CD4-positive, alpha-beta T cell treated with Interferon gamma for 1 hour (primary cell): ENCODE data around the gene NUAK2.
A peak's percentile ranks its signal among the peaks of the same experiment; 100 is the strongest.

Experiments
- DNase-seq: peaks from one replicate; pipeline ENCODE4 v3.0.0-alpha.2; 2020

The NUAK2 gene

GRCh38 chr1:205270764-205271163 is 50.8 kb downstream of the NUAK2 start:
- no peak for DNase-seq

GRCh38 chr1:205270271-205270670 is 51.3 kb downstream of the NUAK2 start:
- no peak for DNase-seq

DNA sequence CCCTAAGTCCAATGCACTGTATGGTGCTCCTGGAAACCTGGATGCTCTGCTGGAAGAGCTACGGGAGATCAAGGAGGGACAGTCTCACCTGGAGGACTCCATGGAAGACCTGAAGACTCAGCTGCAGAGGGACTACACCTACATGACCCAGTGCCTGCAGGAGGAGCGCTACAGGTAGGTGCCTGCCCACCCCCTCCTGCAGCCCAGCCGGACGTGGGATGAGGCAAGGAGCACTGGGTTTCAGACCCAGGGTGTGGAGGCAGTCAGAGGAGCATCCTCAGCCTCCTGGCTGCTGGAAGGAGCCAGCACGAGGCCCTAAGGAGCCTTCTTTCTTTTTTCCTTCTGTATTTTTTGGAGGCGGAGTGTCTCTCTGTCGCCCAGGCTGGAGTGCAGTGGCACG is 51.8 kb downstream of the NUAK2 start:
- DNase-seq = no peak

- DNase-seq = no peak
Measured at GRCh38 chr1:205268846-205269680, 52.5 kb downstream of the NUAK2 start.

- no peak for DNase-seq
Measured at GRCh38 chr1:205267306-205267902, 54.1 kb downstream of the NUAK2 start.

DNA sequence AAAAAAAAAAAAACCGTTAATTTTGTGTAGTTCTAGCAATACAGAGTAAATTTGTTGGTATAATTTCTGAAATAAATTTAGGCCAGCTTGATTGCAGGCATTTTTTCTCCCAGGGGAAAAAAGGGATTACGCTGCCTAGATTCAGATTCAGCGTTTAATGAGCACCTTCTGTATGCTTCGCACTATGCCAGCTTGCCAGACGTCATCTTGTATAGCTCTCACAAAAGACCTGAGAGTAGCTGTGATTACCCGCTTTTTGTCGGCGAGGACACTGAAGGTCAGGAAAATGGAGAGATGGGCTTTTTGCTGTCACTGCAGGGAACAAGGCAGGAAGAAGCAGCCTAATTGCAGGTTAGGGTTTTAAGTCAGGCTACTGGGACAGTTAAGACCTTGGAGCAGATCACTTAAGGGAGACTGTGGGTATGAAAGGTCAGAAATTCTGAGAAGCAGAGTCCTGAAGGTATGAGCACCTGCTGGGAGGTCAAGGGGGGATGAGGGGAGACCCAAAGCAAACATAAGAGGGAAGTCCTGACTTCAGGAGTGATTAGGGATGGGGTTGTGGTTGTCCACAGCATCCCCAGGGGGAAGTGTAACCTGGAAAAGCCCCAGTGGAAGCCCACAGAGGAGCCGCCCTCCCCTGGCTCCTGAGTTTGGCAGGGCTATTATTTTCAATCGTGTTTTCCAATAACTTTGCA is 54.8 kb downstream of the NUAK2 start:
- DNase-seq = no peak

- DNase-seq = no peak
Measured at GRCh38 chr1:205263580-205264190, 57.9 kb downstream of the NUAK2 start.

- DNase-seq = no peak
Measured at GRCh38 chr1:205262731-205263171, 58.8 kb downstream of the NUAK2 start.

DNA sequence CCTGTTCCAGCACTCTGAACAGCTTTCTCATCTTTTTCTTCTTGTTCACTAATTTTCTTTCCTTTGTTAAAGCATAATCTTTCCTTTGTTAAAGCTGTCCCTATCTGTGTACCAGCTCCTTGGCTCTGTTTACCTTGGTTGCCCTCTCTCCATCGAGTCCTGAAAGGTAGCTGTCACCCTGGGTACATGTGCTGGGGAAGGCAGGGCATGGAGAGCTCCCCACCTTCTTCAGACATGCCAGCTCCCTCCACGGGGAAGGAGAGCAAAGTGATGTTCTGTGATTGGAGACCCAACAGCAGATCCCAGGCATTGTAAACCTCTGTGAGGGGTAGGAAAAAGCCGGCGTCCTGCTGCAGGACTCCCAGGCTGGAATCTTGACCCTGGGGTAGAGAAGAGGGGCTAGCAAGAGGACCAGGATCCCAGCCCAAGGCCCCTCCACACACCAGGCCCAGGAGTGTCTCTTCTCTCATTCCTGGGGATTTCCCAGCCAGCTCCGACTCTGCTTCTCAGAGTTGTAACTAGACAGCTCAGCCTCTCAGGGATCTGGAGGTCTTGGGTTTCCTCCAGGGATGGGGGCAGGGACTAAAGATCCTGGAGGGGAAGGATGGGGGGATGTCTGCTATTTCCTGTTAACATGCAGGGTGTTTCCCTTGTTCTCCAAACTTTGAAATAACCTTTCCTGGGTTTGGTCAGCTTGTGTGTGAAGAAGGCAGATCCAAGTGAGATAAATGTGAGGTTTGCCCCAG is 59.4 kb downstream of the NUAK2 start:
- no peak for DNase-seq

GRCh38 chr1:205260948-205261732 is 60.4 kb downstream of the NUAK2 start:
- no peak for DNase-seq

- DNase-seq = no peak
Measured at GRCh38 chr1:205259998-205260397, 61.5 kb downstream of the NUAK2 start.

GRCh38 chr1:205259324-205259832 is 62.2 kb downstream of the NUAK2 start:
- DNase-seq = no peak

- DNase-seq = no peak
Measured at GRCh38 chr1:205258719-205259118, 62.8 kb downstream of the NUAK2 start.

DNA sequence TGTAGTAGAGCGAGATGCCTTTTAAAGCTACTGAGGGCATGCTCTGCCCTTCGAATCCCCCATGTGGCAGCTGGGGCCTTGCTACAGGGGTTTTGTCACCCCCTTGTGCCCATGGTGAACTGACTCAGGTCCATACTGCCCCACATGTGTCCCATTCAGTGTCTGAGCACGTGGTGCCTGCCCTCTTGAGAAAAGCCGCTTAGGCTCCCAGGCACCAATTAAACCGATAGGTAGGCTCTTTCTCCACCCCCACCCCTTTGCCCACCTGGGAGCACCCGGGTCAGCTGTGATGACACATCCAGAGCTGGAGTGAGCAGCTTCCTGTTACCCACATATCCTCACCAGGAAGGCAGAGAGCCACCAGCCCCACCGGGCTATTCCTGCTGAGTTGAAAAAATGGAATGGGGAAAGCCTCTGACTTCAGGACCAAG is 63.3 kb downstream of the NUAK2 start:
- DNase-seq = no peak

- no peak for DNase-seq
Measured at GRCh38 chr1:205257735-205258134, 63.8 kb downstream of the NUAK2 start.

- DNase-seq = no peak
Measured at GRCh38 chr1:205256951-205257625, 64.5 kb downstream of the NUAK2 start.

GRCh38 chr1:205255941-205256780 is 65.4 kb downstream of the NUAK2 start:
- peak; percentile 80 for DNase-seq
